Forelimb muscle (tissue), 1 donor: Measurements from ENCODE around the gene LCN6. TPM values are rescaled to one million over a fixed set of nuclear protein-coding genes. Genes with fewer than 3 reads are reported as not detected.
A peak's percentile ranks its signal among the peaks of the same experiment; 100 is the strongest.
"Not testable (repeated sequence)": the region's sequence is repeated elsewhere in the genome, so short reads cannot be mapped to it uniquely, and the experiment has no call there.

Source experiments
- DNase-seq: peaks from one replicate; pipeline ENCODE4 v3.0.0-alpha.2; 2013; ENCODE audit warnings: low read depth
- polyA plus RNA-seq: library from polyadenylated mRNA; unstranded; fragments of 120-200 nt; gene quantifications from one replicate; pipeline ENCODE4 v1.2.1, GENCODE V29; 2013; ENCODE audit not compliant: insufficient read length

The LCN6 gene
- polyA plus RNA-seq, 1 donor = 0.18 TPM

- DNase-seq = no peak
These were observed 36.1 kb upstream of the LCN6 start for GRCh38 chr9:136784249-136784996.

GRCh38 chr9:136782452-136782851 is 34.1 kb upstream of the LCN6 start:
- DNase-seq = no peak

GRCh38 chr9:136779808-136780207 is 31.5 kb upstream of the LCN6 start:
- no peak for DNase-seq

- DNase-seq = no peak
These were observed 29.0 kb upstream of the LCN6 start for GRCh38 chr9:136777359-136777758.

GRCh38 chr9:136776947-136777346 is 28.6 kb upstream of the LCN6 start:
- no peak for DNase-seq

- no peak for DNase-seq
These were observed 26.9 kb upstream of the LCN6 start for GRCh38 chr9:136775191-136775590.

- no peak for DNase-seq
These were observed 26.2 kb upstream of the LCN6 start for GRCh38 chr9:136774416-136775045.

- DNase-seq = no peak
These were observed 25.2 kb upstream of the LCN6 start for GRCh38 chr9:136773386-136774044.

- no peak for DNase-seq
These were observed 23.6 kb upstream of the LCN6 start for GRCh38 chr9:136771907-136772415.

GRCh38 chr9:136769710-136770191 is 21.4 kb upstream of the LCN6 start:
- DNase-seq = no peak

GRCh38 chr9:136766410-136767120 is 18.2 kb upstream of the LCN6 start:
- DNase-seq = peak; percentile 24

- not testable (repeated sequence) for DNase-seq
These were observed 17.6 kb upstream of the LCN6 start for GRCh38 chr9:136765745-136766409.

- DNase-seq = no peak
These were observed 16.7 kb upstream of the LCN6 start for GRCh38 chr9:136765041-136765440.

- DNase-seq = no peak
These were observed 16.1 kb upstream of the LCN6 start, which contains the start of gene LCN15 for GRCh38 chr9:136764301-136764891. Gene LCN15 (minus strand): TSS chr9:136764518. CDS start chr9:136764488, 30 bp downstream.

- DNase-seq = no peak
These were observed 15.3 kb upstream of the LCN6 start for GRCh38 chr9:136763649-136764035.

- no peak for DNase-seq
These were observed 14.8 kb upstream of the LCN6 start for GRCh38 chr9:136762915-136763648.

- no peak for DNase-seq
These were observed 13.9 kb upstream of the LCN6 start for GRCh38 chr9:136762221-136762691.

- no peak for DNase-seq
These were observed 13.2 kb upstream of the LCN6 start for GRCh38 chr9:136761545-136761981.

- not testable (repeated sequence) for DNase-seq
These were observed 12.7 kb upstream of the LCN6 start for GRCh38 chr9:136760834-136761544.
